HCT116 (cell line): ENCODE results near the gene TPM4. TPM values are rescaled to one million over a fixed set of nuclear protein-coding genes. Genes with fewer than 3 reads are reported as not detected.

Experiments
- ATAC-seq: fragments of 200-7000 bp; cut with Tn5 transposase; 2 replicates; pipeline ENCODE4 v1.9.1; 2020; ENCODE audit warnings: mild to moderate bottlenecking, moderate library complexity
- BruUV-seq: library from RNA; stranded (reverse); fragments of 400-500 nt; replicated peaks from 2 replicates; lab custom pipeline; 2021; lab: Mats Ljungman, UMichigan
- CTCF ChIA-PET: fragments of 300-600 bp; sonication (Branson Sonifier 250); formaldehyde crosslinking; loops from one replicate; lab custom pipeline; 2021; ENCODE audit warnings: antibody characterized with exemption; lab: Charles Lee
- POLR2A ChIA-PET: fragments of 300-600, 350-600 bp; sonication (Branson Sonifier 250); formaldehyde crosslinking; loops from one replicate; lab custom pipeline; 2021; ENCODE audit warnings: antibody characterized with exemption; lab: Charles Lee
- RAD21 ChIA-PET, 2 experiments: fragments of 300-600 bp; sonication (Branson Sonifier 250); formaldehyde crosslinking; loops; one replicate each; lab custom pipeline; 2023; ENCODE audit warnings: low total read pairs in 2 of 2; ENCODE audit not compliant: uncharacterized antibody in 2 of 2, unreplicated experiment in 2 of 2, low non-redundant PET in 1 of 2; lab: Charles Lee
- DNase-seq: peaks from one replicate; pipeline ENCODE4 v3.0.0-alpha.2; 2010; ENCODE audit warnings: low read depth, low spot score
- H2AFZ ChIP-seq: fragments of 200-600 bp; shearing (Covaris generic), sonication (generic); 2 replicates; pipeline ENCODE4 v1.6.1; 2017; ENCODE audit warnings: low read depth, mixed run types, mixed read lengths, antibody characterized with exemption, low read length; ENCODE audit not compliant: poor library complexity, severe bottlenecking
- H3K27ac ChIP-seq: 2 replicates; pipeline ENCODE4 v1.5.1; 2012; ENCODE audit warnings: low read depth, low read length
- H3K27me3 ChIP-seq: fragments of 200-600 bp; sonication (generic); 2 replicates; pipeline ENCODE4 v1.6.1; 2016; ENCODE audit warnings: mixed run types, low read length, mixed read lengths; ENCODE audit not compliant: insufficient read depth
- H3K36me3 ChIP-seq, 2 experiments: fragments of 200-500 bp in 1 of 2; fragments of 200-600 bp in 1 of 2; sonication (Bioruptor generic) in 1 of 2; sonication (generic) in 1 of 2; 2 replicates each; pipeline versions ENCODE4 v1.5.1 to v1.6.1; 2014 to 2016; ENCODE audit warnings: low read length in 2 of 2, inconsistent platforms in 1 of 2, mixed read lengths in 1 of 2, mixed run types in 1 of 2; ENCODE audit not compliant: insufficient read depth in 2 of 2, control insufficient read depth in 1 of 2
- H3K4me1 ChIP-seq, 2 experiments: fragments of 200-600 bp in 1 of 2; sonication (generic) in 1 of 2; 2 replicates each; pipeline versions ENCODE4 v1.5.1 to v1.6.1; 2012 to 2017; ENCODE audit warnings: low read length in 2 of 2, inconsistent platforms in 1 of 2, mild to moderate bottlenecking in 1 of 2, mixed read lengths in 1 of 2, mixed run types in 1 of 2, moderate library complexity in 1 of 2; ENCODE audit not compliant: insufficient read depth in 2 of 2, control insufficient read depth in 1 of 2
- H3K4me2 ChIP-seq: fragments of 200-600 bp; sonication (generic); 2 replicates; pipeline ENCODE4 v1.6.1; 2017; ENCODE audit warnings: mixed run types, low read length, mixed read lengths
- H3K4me3 ChIP-seq, 2 experiments: fragments of 200-600 bp in 1 of 2; sonication (generic) in 1 of 2; replicated peaks in 1 of 2; 2 replicates each; pipeline ENCODE4 v1.5.1; 2011 to 2016; ENCODE audit warnings: low read length in 2 of 2, control low read depth in 1 of 2, low read depth in 1 of 2, mild to moderate bottlenecking in 1 of 2, mixed read lengths in 1 of 2, mixed run types in 1 of 2
- H3K79me2 ChIP-seq: fragments of 200-600 bp; sonication (generic); 2 replicates; pipeline ENCODE4 v1.6.1; 2017; ENCODE audit warnings: mild to moderate bottlenecking, mixed run types, low read length, moderate library complexity, mixed read lengths; ENCODE audit not compliant: insufficient read depth
- H3K9ac ChIP-seq: fragments of 200-600 bp; sonication (generic); 2 replicates; pipeline ENCODE4 v1.6.1; 2016; ENCODE audit warnings: low read length, mixed read lengths
- H3K9me2 ChIP-seq: fragments of 200-600 bp; sonication (generic), shearing (Covaris generic); 2 replicates; pipeline ENCODE4 v1.6.1; 2017; ENCODE audit warnings: mixed run types, mild to moderate bottlenecking, moderate library complexity; ENCODE audit not compliant: insufficient read depth
- H3K9me3 ChIP-seq, 2 experiments: fragments of 200-500 bp in 1 of 2; fragments of 200-600 bp in 1 of 2; sonication (Bioruptor generic) in 1 of 2; sonication (generic) in 1 of 2; 2 replicates each; pipeline ENCODE4 v1.6.1; 2014 to 2017; ENCODE audit warnings: low read length in 2 of 2, mixed read lengths in 2 of 2, inconsistent platforms in 1 of 2, low read depth in 1 of 2, mild to moderate bottlenecking in 1 of 2, mixed run types in 1 of 2, moderate library complexity in 1 of 2; ENCODE audit not compliant: control insufficient read depth in 1 of 2, insufficient read depth in 1 of 2
- H4K20me1 ChIP-seq: fragments of 200-600 bp; sonication (generic), shearing (Covaris generic); 2 replicates; pipeline ENCODE4 v1.6.1; 2017; ENCODE audit warnings: mixed run types, mild to moderate bottlenecking, moderate library complexity; ENCODE audit not compliant: insufficient read depth
- ATF3 ChIP-seq: IDR thresholded peaks from 2 replicates; pipeline ENCODE4 v1.6.1; 2012
- CEBPB ChIP-seq: IDR thresholded peaks from 2 replicates; pipeline ENCODE4 v1.6.1; 2012; ENCODE audit warnings: low read depth
- CTCF ChIP-seq, 3 experiments: fragments of 200-600 bp in 1 of 3; sonication (generic) in 1 of 3; IDR thresholded peaks in 2 of 3; conservative IDR thresholded peaks in 1 of 3; 2 replicates each; pipeline ENCODE4 v1.5.1; 2012 to 2017; ENCODE audit warnings: low read depth in 2 of 3, low read length in 2 of 3, antibody characterized with exemption in 1 of 3, borderline replicate concordance in 1 of 3, control low read depth in 1 of 3, mild to moderate bottlenecking in 1 of 3, mixed read lengths in 1 of 3, mixed run types in 1 of 3, moderate library complexity in 1 of 3; ENCODE audit not compliant: insufficient read depth in 1 of 3
- EZH2 ChIP-seq: fragments of 200-600 bp; sonication (generic); IDR thresholded peaks from 2 replicates; pipeline ENCODE4 v1.6.1; 2017; ENCODE audit warnings: antibody characterized with exemption, mixed run types
- EZH2phosphoT487 ChIP-seq: fragments of 200-600 bp; IDR thresholded peaks from 2 replicates; pipeline ENCODE4 v1.6.1; 2018; ENCODE audit warnings: antibody characterized with exemption, borderline replicate concordance
- FOSL1 ChIP-seq: IDR thresholded peaks from 2 replicates; pipeline ENCODE4 v1.6.1; 2012; ENCODE audit warnings: low read depth
- JUND ChIP-seq: IDR thresholded peaks from 2 replicates; pipeline ENCODE4 v1.6.1; 2012
- MAX ChIP-seq: IDR thresholded peaks from 2 replicates; pipeline ENCODE4 v1.6.1; 2012
- POLR2A ChIP-seq: IDR thresholded peaks from 2 replicates; pipeline ENCODE4 v1.7.0; 2011; ENCODE audit warnings: borderline replicate concordance; ENCODE audit not compliant: insufficient read depth, insufficient read length; ENCODE audit errors: extremely low read depth
- POLR2AphosphoS5 ChIP-seq: IDR thresholded peaks from 2 replicates; pipeline ENCODE4 v1.6.1; 2011; ENCODE audit warnings: mild to moderate bottlenecking, low read depth, low read length, moderate library complexity
- RAD21 ChIP-seq: IDR thresholded peaks from 2 replicates; pipeline ENCODE4 v1.6.1; 2012; ENCODE audit warnings: low read depth, mild to moderate bottlenecking
- REST ChIP-seq: IDR thresholded peaks from 2 replicates; pipeline ENCODE4 v1.6.1; 2012; ENCODE audit warnings: low read depth
- SIN3A ChIP-seq: IDR thresholded peaks from 2 replicates; pipeline ENCODE4 v1.6.1; 2012; ENCODE audit warnings: low read depth
- SP1 ChIP-seq: IDR thresholded peaks from 2 replicates; pipeline ENCODE4 v1.6.1; 2012; ENCODE audit warnings: low read depth
- YY1 ChIP-seq: IDR thresholded peaks from 2 replicates; pipeline ENCODE4 v1.6.1; 2011; ENCODE audit warnings: low read length, low read depth, moderate library complexity, mild to moderate bottlenecking; ENCODE audit not compliant: insufficient replicate concordance; ENCODE audit errors: extremely low read depth
- ZFX ChIP-seq: fragments of 450-650 bp; IDR thresholded peaks from 2 replicates; pipeline ENCODE4 v1.6.1; 2017
- ZNF274 ChIP-seq: fragments of 200-500 bp; sonication (Bioruptor generic); IDR thresholded peaks from 2 replicates; pipeline ENCODE4 v1.6.1; 2014; ENCODE audit warnings: mild to moderate bottlenecking, low read depth, low read length, inconsistent platforms
- intact Hi-C: fragments of 100-400 bp; cut with micrococcal nuclease; formaldehyde crosslinking; loops from 2 replicates; pipeline ENCODE4 v1.10.0; 2022
- total RNA-seq: library from RNA; stranded (reverse); gene quantifications from one replicate; pipeline ENCODE4 v1.2.1, GENCODE V29; 2021; ENCODE audit not compliant: unreplicated experiment

The TPM4 gene
- total RNA-seq, 1 experiment from 2014 or later = 275 TPM

- Histone ChIP-seq H3K36me3 (peaks cover 0 to 24% of the 10 kb centered on the region in 2 experiments; a peak in 1 of 4 replicates), H3K79me2 (peaks cover 84% of the 10 kb centered on the region), H3K27ac (no peak overlapping the region), H3K9me3 (no peaks in the 10 kb centered on the region), H3K9ac (no peak overlapping the region), H3K4me3 (no peak overlapping the region), H4K20me1 (no peaks in the 10 kb centered on the region), H3K4me1 (peaks cover 31 to 57% of the 10 kb centered on the region in 2 experiments), H3K9me2 (no peaks in the 10 kb centered on the region), H3K27me3 (no peaks in the 10 kb centered on the region), H3K4me2 (no peak overlapping the region), H2AFZ (no peak overlapping the region)
- intact Hi-C loops = no loop called here
- ChIA-PET RAD21 (no interaction called here), POLR2A (interaction anchor here (1.1 kb wide), 1 partner anchor 107 kb away, joined by 3 read pairs; no protein-coding TSS in a partner anchor), CTCF (no interaction called here)
- TF ChIP-seq CTCF (IDR thresholded peaks at IDR 0.05 in 2 of 3, conservative IDR thresholded peaks at IDR 0.05 in 1 of 3; ENCODE audit: borderline replicate concordance in 1 of 3, insufficient read depth in 1 of 3, low read depth in 2 of 3, low read length in 2 of 3) (no peak), POLR2AphosphoS5 (no peak), RAD21 (no peak), JUND (no peak), ZNF274 (no peak)
- ATAC-seq = no peak
- no TSS peak for BruUV-seq
- DNase-seq = no peak
These were observed 2.8 kb upstream of the TPM4 start for GRCh38 chr19:16073481-16073880.

- RAD21 ChIA-PET = no interaction called here
- BruUV-seq = no TSS peak
- H3K9me2 ChIP-seq = no peaks in the 10 kb centered on the region
These were observed 2.3 kb upstream of the TPM4 start for GRCh38 chr19:16073988-16074387.

More at GRCh38 chr19:16073988-16074387, 2.3 kb upstream of the TPM4 start:
- H3K4me2 ChIP-seq = no peak overlapping the region
- TF ChIP-seq SP1 (no peak), EZH2 (no peak), JUND (no peak), CEBPB (no peak), REST (no peak), FOSL1 (no peak), YY1 (no peak), MAX (no peak), POLR2A (no peak), ZFX (no peak), SIN3A (no peak), ATF3 (no peak), EZH2phosphoT487 (no peak)
- ChIA-PET CTCF (no interaction called here), POLR2A (interaction anchor here (1.1 to 1.5 kb wide), 2 partner anchors 10 to 107 kb away, joined by 3 read pairs; no protein-coding TSS in a partner anchor)
- peaks cover 84% of the 10 kb centered on the region for H3K79me2 ChIP-seq
- no peaks in the 10 kb centered on the region for H3K9me3 ChIP-seq
- peaks cover 29 to 57% of the 10 kb centered on the region in 2 experiments for H3K4me1 ChIP-seq
- H4K20me1 ChIP-seq = no peaks in the 10 kb centered on the region
- no peak for DNase-seq
- H3K27me3 ChIP-seq = no peaks in the 10 kb centered on the region
- H3K36me3 ChIP-seq = peaks cover 0 to 24% of the 10 kb centered on the region in 2 experiments; a peak in 1 of 4 replicates
- intact Hi-C loops = no loop called here
- no peak overlapping the region for H2AFZ ChIP-seq
- no peak overlapping the region for H3K4me3 ChIP-seq
- no peak for ATAC-seq
- no peak overlapping the region for H3K9ac ChIP-seq
- no peak overlapping the region for H3K27ac ChIP-seq
